GM21717 (cell line): ENCODE data around the gene CHRNA4.
"Not testable (repeated sequence)": the region's sequence is repeated elsewhere in the genome, so short reads cannot be mapped to it uniquely, and the experiment has no call there.

Experiments used
- ATAC-seq: cut with Tn5 transposase; IDR thresholded peaks from one replicate; pipeline ENCODE4 v1.9.1; 2021; ENCODE audit warnings: mild to moderate bottlenecking, moderate library complexity; ENCODE audit not compliant: unreplicated experiment

The CHRNA4 gene

DNA sequence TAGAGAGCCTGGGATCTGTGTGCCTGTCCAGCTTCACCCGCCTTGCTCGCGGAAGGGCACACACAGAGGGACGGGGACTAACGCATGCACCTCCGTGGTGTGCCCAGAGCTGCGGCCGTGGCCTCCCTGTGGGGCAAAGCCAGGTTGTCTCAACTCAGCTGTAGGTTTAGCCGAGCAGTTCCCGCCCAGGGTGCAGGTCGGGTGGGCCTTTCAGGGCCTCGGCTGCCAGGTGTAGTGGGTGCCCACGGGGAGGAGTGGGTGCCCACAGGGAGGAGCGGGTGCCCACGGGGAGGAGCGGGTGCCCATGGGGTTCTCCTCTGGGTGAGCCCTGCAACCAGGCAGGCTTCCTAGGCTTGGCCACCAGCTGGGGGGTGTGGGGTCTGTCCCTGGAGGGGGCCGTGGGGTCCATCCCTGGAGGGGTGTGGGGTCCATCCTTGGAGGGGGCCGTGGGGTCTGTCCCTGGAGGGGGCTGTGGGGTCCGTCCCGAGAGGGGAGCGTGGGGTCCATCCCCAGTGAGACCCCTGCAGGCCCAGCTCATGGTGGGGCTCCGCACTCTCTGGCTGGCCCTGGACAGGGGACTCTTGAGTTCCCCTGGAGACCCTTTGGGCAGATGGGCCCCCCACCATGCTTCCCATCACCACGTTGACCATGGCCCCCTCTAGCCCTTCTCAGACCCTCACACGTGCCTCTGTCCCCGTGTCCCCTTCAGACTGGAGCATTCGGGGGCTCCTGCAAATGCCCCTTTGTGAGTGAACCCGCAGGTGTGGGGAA is 37.8 kb upstream of the CHRNA4 start:
- no peak for ATAC-seq

DNA sequence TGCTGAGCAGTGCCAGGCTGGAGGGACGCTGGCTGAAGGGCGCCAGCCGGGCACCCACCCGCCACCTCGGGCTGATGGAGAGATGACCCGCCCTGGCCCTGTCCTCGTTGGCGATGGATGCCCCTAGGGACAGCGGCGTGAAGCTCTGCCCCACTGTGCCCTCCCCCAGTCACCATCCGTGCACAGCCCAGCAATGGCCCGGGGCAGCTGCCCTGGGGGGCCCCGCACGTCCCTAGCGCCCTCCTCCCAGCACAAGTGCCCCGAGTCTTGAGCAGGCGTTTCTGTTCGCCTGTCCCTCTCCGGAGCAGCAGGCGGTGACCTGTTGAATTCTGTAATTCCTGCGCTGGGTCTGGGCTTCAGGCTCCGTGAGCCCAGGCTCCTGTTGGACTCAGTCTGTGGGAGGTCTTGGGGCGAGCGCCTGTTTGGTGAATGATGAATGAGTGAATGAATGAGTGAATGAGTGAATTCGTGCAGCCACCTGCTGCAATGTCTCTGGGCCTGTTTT is 36.8 kb upstream of the CHRNA4 start:
- ATAC-seq = no peak

DNA sequence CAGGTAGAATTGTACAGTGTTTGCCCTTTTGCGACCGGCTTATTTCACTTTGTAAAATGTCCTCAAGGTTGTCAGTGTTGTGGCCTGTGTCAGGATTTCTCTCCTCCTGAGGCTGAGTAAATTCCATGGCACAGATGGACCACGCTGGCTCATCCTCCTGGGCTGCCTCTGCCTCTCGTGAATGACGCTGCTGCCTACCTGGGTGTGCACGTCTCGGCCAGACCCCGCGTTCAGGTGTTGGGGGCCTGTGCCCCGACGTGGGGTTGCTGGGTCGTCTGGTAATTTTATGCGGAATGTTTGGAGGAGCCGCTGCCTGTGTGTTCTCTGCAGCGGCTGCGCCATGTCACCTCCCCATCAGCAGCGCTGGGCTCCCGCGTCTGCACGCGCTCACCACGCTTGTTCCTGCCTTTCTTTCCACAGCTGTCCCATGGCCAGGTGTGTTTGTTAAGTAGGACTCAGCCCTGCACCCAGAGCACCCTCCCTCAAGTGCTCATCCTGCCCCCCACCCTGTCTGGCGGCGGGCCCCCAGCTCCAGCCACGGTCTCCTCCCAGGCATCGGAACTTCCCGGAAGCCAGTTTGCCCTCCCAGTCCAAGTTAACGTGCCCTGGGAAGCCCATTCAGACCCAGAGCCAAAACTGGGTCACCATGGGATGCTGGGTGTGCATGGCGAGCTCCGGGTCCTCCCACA is 36.1 kb upstream of the CHRNA4 start:
- ATAC-seq = no peak

DNA sequence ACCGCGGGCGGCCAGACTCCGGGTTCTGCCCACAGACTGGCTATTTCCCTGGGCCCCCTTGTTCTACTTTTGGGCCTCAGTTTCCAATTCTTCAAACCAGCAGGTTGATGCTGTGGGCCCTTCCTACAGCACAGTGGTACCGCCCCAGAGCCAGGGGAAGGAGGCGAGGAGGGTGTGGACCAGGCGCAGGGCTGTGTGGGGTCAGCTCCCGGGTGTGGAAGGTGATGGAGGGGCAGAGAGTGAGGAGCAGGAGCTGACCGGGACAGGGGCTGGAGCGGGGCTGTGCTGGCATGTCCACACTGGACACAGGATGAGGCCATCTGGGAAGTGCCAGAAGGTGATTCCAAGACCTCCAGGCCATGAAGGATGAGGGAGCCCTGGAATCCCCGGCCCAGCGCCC is 35.2 kb upstream of the CHRNA4 start:
- no peak for ATAC-seq

DNA sequence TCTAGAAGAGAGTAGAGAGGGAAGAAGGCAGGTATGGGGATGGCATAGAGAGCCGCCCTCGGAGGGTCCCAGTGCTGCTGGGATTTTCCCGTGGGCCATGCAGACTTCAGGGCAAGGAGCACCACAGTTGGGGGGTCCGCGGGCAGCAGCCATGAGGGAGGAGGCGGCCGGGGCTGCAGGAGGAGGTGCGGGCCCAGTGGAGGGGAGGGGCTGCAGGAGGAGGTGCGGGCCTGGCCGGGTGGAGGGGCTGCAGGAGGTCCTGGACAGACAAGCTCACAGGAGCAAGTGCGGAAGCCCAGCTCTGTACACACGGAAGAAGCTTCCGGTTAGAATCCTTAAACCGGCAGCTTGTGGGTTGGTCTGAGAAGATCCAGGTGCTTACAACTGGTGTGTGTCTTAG is 34.6 kb upstream of the CHRNA4 start:
- no peak for ATAC-seq

DNA sequence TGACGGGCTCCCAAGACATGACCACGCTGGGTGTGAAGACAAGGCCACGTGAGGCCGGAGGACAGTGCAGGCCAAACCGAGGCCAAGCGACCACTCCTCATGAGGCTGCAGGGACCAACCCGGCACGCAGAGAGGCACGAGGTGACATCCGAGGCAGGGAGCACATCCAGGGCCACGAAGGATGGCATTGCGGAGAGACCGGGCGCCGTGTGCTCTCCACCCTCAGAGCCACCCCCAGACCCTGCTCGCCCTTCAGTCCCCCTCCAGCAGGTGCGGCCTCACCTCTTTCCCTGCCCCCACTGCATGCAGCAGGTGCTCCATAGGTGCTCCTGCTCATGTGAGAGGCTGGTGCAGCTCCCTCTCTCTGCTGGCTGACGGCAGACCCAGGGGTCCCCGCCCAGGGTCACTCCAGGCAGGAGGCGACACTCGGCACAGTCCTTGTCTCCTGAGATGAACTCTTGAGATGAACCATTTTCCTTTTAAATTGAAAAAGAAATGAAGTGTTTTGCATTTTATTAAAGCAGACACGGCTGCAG is 33.8 kb upstream of the CHRNA4 start:
- ATAC-seq = no peak

DNA sequence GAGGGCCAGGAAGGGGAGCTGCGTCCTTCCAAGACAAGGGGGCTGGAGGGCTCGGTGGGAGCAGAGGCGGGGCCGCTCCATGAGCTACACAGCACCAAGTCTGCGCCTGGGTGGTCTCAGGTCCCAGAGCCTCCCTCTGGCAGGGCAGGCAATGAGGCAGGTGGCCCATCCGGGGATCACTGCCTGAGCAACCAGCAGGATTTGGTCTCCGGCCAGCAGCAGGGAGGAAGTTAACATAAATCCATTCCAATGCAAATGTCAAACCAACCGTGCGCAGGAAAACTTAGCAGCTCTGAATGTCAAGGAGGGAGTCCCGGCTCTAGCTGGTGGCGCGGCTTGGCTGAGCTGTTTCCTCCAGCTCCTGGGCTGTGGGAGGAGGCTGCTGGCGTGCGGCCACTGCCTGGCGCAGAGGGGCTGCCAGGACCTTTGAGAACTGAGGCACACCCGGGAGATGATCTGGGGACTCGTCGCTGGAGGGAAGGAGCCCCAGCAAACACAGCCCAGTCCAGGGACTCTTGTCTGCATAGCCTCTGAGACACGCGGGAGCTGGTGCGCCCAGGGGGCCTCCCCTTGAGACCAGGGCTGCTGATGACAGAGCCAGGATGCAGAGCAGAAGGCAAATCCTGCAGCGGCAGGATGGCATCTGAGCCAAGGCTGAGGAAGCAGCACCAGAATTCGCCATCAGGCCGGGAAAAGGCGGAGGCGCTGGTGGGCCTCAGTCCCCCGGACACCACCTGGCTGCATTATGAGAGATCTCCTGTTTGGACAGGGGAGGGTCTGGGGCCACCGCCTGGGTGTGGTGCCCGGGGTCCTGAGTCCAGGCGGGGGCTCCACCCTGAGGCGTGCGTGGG is 33.1 kb upstream of the CHRNA4 start:
- no peak for ATAC-seq

DNA sequence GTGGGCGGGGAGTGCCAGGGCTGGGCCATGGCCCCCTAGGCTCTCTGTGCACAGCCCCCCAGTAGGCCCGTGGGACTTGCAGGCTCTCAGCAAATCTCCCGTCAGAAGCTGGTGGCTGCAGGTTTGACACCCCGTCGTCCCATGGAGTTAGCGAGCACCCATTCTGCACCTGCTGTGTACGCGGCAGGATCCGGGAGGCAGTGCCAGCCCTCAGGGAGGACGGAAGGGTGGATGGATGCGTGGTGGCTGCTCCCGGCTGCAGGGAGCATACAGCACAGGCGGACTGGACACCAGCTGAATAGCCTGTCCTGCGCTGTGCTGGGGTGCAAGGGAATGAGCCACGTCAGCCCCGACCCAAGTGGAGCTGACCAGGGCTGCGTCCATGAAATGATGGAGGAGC is 32.4 kb upstream of the CHRNA4 start:
- ATAC-seq = no peak

DNA sequence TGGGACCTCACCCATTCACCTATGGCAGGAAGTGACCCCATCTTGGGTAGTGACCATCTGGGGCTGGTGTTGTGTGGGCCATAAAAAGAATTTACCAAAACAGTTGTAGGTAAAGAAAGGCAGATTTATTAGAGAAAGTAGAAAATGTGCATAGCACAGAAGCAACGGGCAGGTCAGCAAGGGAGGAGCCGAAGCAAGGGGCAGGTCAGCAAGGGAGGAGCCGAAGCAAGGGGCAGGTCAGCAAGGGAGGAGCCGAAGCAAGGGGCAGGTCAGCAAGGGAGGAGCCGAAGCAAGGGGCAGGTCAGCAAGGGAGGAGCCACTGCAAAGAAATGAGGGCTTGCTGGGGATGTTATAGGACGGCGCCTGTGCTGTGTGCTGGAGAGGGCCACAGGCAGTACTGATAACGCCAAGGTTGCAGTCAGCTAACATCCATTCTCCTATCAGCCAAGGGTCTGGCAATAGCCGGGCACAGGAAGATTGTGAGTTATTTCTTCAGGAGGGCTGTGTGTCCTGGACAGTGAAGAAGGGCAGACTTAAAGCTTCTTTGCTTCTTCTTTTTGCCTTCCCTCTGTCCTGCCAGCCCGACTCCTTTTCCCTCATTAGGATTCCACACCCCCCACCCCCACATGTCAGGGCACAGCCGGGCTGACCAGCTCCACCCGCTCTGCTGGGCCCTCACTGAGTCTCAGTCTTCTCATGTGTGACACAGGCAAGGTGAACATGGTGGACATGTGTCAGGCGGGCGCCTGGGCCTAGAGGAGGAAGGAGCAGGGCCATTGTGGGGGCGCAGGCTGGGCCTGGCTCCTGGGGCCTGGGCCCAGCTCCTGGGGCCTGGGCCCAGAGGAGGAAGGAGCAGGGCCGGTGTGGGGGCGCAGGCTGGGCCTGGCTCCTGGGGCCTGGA is 31.6 kb upstream of the CHRNA4 start:
- no peak for ATAC-seq

DNA sequence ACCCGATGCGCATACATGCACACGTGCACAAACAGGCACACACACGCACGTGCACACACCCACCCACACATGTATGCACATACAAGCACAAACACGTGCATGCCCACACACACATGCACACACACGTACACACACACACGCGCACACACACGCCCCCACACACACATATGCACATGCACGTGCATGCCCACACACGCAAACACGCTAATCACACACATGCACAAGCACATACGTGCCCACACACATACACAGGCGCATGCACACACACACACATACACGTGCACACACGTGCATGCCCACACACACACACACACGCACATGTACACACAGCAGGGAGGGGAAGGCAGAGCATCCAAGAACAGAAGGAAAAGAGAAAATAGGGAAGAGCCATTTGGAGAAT is 26.8 kb upstream of the CHRNA4 start:
- ATAC-seq = no peak

DNA sequence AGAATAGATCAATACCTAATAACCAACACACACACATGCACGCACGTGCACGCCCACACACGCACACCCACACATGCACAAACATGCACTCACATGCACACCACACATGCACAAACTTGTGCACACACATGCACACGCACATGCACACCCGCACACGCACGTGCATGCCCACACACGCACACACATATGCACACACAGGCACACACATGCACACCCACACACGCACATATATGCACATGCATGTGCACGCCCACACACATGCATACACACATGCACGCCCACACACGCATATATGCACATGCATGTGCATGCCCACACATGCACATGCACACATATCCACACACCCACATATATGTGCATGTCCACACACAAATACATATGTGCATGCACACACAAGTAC is 26.2 kb upstream of the CHRNA4 start:
- ATAC-seq = no peak

DNA sequence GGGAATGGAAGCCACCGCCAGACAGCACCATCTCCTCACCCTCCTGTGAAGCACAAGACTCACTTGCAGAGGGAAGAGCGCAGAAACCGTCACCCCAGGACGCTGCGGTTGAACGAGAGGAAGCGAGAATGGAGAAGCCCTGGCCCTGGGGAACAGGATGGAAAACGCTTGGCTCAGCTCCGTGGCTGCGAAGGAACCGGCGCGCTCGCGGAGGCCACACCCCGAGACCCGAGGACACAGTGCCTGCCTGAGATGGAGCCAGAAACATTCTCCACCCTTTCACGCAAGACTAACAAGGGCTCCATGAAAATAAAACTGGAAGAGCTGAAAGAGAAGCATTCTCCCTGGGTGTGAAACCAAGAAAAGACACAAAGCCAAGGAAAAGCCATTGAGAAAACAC is 25.3 kb upstream of the CHRNA4 start:
- no peak for ATAC-seq

DNA sequence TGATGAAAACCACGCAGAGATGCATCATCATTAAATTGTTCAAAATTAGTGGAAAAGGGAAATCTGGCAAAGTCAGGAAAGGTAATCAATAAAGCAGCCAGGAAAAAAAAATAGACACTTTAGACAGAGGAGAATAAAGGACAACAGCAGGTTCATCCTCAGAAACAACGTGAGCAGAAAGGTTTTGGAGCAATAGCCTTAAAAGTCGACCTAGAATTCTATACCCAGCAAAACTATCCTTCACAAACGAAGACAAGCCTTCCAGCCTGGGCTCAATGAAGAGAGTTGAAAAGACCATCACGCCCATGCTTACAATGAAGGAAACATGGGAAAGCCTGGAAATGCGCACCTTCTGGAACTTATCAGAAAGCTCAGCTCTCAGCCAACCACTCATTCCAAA is 24.7 kb upstream of the CHRNA4 start:
- no peak for ATAC-seq

DNA sequence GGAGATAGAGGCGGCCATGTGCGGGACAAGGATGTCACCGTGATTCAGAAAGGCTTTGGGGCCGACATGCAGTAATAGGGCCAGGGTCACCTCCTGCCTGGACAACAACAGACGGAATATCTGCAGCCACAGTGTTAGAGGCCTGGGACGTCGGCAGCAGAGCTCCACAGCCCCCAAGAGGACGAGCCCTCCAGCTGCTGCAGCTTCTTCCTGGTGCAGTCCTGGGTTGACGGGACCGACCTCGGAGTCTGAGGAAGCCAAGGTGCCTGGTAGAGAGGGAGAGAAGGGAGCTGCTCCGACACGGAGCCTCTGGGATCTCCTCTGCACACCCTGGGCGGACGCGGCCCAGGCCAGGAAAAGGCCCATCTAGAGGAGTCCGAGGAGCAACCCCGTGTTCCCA is 23.2 kb upstream of the CHRNA4 start:
- ATAC-seq = no peak

DNA sequence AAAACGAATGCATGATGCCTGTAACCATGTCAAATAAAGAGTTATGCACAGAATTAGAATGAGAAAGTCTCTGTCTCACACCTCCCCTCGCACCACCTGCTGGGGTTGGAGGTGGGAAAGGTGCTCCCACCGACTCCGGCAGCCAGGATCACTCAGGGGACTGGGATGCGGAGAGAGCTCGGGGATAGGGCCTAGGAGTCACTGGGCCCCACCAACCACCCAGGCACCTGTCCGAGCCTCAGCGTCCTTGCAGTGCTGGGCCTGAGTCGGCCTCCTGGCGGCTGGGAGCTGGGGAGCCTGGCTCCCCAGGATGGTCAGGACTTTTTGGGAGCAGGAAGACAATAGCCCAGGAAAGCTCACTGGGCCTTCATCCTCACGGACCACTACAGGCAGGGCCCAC is 22.4 kb upstream of the CHRNA4 start:
- no peak for ATAC-seq

DNA sequence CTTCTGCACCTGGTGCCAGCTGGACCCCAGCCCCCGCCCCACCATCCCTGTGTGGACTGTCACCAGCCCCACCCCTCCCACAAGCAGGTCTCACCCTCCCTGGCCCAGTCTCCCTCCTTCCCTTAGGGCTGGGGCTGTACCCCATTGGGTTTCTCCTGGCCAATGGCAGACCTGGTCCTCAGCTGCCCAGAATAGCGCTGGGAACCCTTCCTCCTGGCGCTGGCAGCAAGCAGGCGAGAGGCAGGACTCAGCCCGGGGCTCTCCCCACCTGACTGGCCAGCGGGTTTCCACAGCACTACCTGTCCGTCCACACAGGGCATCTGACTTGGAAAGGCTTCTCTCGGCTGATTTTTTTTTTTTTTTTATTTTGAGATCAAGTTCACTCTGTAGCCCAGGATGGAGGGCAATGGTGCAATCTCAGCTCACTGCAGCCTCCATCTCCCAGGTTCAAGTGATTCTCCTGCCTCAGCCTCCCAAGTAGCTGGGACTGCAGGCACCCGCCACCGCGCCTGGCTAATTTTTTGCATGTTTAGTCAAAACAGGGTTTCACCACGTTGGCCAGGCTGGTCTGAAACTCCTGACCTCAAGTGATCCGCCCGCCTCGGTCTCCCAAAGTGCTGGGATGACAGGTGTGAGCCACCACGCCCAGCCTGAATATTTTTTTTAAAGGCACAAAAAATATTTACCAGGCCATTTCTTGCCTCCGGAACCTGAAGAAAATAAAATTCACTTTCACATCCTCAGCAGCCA is 21.6 kb upstream of the CHRNA4 start:
- ATAC-seq = no peak

DNA sequence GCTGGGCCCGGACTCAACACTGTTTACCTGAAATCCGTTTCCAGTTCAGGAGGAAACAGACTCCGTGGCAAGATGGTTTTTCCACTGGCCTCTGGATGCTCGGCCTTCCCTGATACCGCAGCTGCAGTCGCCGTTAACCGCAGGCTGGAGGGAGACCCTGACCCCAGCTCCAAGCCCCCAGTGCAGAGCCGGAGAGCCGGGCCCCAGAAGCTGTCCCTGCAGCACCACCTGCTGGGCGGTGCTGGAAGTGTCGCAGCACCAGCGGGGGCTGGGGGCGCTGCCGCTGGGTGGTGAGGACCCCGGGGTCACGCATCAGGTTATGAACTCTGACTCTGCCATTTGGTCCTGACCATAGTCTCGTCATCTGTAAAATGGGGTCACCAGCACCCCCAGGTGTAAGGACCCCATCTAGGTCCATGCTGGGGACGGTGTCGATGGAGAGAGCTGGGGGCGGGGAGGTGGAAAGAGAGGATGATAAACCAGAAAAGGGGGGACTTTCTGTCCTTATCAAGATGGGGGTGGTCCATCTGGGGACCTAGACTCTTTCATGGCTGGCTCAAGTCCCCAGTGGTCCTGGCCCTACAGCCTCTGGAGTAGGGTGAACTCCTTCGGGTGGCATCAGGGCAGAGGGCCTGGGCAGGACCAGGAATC is 20.8 kb upstream of the CHRNA4 start:
- ATAC-seq = no peak

DNA sequence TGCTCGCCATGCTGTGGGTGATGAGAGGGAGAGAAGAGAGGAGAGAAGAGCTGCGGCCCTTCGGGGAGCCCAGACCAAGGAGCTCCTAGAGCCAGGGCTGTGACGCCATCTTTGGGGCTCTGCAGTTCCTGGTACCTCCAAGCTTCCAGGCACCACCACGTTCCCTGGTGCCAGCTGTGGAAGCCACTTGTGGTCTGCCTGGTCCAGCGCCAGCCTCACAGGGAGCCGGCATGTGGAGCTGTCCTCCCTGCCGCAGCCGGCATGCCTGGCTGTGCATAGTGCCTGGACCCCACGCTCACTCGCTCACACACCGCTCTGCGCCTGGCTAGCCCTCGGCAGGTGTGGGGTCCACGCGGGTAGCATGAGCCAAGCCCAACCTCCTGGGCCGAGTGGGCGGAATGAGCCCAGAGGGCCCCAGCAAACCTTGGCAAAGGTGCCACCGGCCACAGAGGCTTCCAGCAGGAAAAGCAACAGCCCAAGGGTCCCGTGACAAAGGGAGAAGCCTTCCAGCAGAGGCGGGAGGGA is 19.3 kb upstream of the CHRNA4 start:
- no peak for ATAC-seq

DNA sequence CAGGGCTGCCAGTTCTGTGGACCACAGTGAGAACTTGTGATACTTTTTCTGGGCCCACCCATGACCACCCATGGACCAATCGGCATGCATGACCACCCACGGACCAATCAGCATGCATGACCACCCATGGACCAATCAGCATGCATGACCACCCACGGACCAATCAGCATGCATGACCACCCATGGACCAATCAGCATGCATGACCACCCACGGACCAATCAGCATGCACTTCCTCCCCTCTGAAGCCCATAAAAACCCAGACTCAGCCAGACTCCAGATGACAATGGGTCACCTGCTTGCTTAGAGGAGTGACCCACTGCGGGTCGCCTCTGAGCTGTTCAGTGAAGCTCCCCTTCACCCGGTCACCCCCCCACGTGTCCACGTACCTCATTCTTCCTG is 18.7 kb upstream of the CHRNA4 start:
- not testable (repeated sequence) for ATAC-seq
